Colonic mucosa (tissue), 4 donors: ENCODE data around the gene PRDX5. TPM values are rescaled to one million over a fixed set of nuclear protein-coding genes. Genes with fewer than 3 reads are reported as not detected.

Experiments
- DNase-seq: peaks from one replicate; pipeline ENCODE4 v3.0.0-alpha.2; 2020
- H3K27ac ChIP-seq: fragments of 200-600 bp; one replicate; pipeline ENCODE4 v1.8.0; 2021
- H3K27me3 ChIP-seq: fragments of 200-600 bp; one replicate; pipeline ENCODE4 v1.8.0; 2021
- H3K36me3 ChIP-seq: fragments of 200-600 bp; one replicate; pipeline ENCODE4 v1.8.0; 2021
- H3K4me1 ChIP-seq: fragments of 200-600 bp; one replicate; pipeline ENCODE4 v1.8.0; 2021; ENCODE audit warnings: mild to moderate bottlenecking
- H3K4me3 ChIP-seq: fragments of 200-600 bp; one replicate; pipeline ENCODE4 v1.8.0; 2021
- H3K9ac ChIP-seq, 2 donors: one replicate each; pipeline ENCODE4 v1.7.0; 2013; ENCODE audit warnings: control low read depth in 2 of 2, low read depth in 2 of 2, low read length in 2 of 2
- H3K9me3 ChIP-seq: fragments of 200-600 bp; one replicate; pipeline ENCODE4 v1.8.0; 2021
- CTCF ChIP-seq: fragments of 200-600 bp; IDR thresholded peaks from one replicate; pipeline ENCODE4 v1.8.0; 2022; ENCODE audit warnings: antibody characterized with exemption, mild to moderate bottlenecking
- intact Hi-C: fragments of 100-400 bp; cut with DNase I; formaldehyde crosslinking; loops from one replicate; pipeline ENCODE4 v1.14.1; 2022
- total RNA-seq, 2 donors: library from RNA; stranded (reverse); fragmentation: NEBNext Ultra II Directional in 1 of 2; extraction: Animal tissue kit (Norgen Biotek cat#: 25700) in 1 of 2; gene quantifications; one replicate each; pipeline ENCODE4 v1.2.1, GENCODE V29; 2021
- donor health status: healthy.
- donor health status: DM: no; HTN: no; CAD: no.
- donor health status: DM: no; HTN: no; CAD: no.

PRDX5 gene
- total RNA-seq, 2 donors from 2014 or later = 301 to 425 TPM

- no peak for TF ChIP-seq CTCF
- intact Hi-C loops = loop anchor here (5.0 kb wide), 1 partner anchor 41 kb away; the partner anchor contains the start of genes PRDX5 and TRMT112
- Histone ChIP-seq H3K9me3 (no peaks in the 10 kb centered on the region), H3K9ac (peak overlapping the region; percentile 97 to 99), H3K36me3 (no peaks in the 10 kb centered on the region), H3K27me3 (no peaks in the 10 kb centered on the region), H3K27ac (peak overlapping the region; percentile 75), H3K4me1 (peaks cover 23% of the 10 kb centered on the region), H3K4me3 (peak overlapping the region; percentile 93)
- DNase-seq = peak; percentile 44
These were observed 40.1 kb downstream of the PRDX5 start for GRCh38 chr11:64357904-64358535.

GRCh38 chr11:64358536-64358906, 40.6 kb downstream of the PRDX5 start:
- H3K4me1 ChIP-seq = peaks cover 23% of the 10 kb centered on the region
- H3K4me3 ChIP-seq = peak overlapping the region; percentile 93
- H3K9ac ChIP-seq = peak overlapping the region; percentile 97 to 99
- no peak for DNase-seq
- H3K27me3 ChIP-seq = no peaks in the 10 kb centered on the region
- H3K27ac ChIP-seq = peak overlapping the region; percentile 75
- no peaks in the 10 kb centered on the region for H3K36me3 ChIP-seq
- no peaks in the 10 kb centered on the region for H3K9me3 ChIP-seq
- no peak for TF ChIP-seq CTCF
- intact Hi-C loops = loop anchor here (5.0 kb wide), 1 partner anchor 41 kb away; the partner anchor contains the start of genes PRDX5 and TRMT112

GRCh38 chr11:64358907-64359711, 41.2 kb downstream of the PRDX5 start, which contains the start of gene RPS6KA4:
Gene RPS6KA4, plus strand, starts transcription at chr11:64359162. Its CDS starts 74 bp downstream, at chr11:64359236.
- H3K36me3 ChIP-seq = no peaks in the 10 kb centered on the region
- no peak for TF ChIP-seq CTCF
- H3K4me1 ChIP-seq = peaks cover 23% of the 10 kb centered on the region
- peak within 1 kb of the TSS; percentile 75 for H3K27ac ChIP-seq
- no peaks in the 10 kb centered on the region for H3K27me3 ChIP-seq
- no peaks in the 10 kb centered on the region for H3K9me3 ChIP-seq
- DNase-seq = peak; percentile 61
- intact Hi-C loops = loop anchor here (5.0 kb wide), 1 partner anchor 42 kb away; the partner anchor contains the start of genes PRDX5 and TRMT112
- peak within 1 kb of the TSS; percentile 93 for H3K4me3 ChIP-seq
- peak within 1 kb of the TSS; percentile 97 to 99 for H3K9ac ChIP-seq

- intact Hi-C loops = loop anchor here (5.0 kb wide), 1 partner anchor 43 kb away; the partner anchor contains the start of genes PRDX5 and TRMT112
- TF ChIP-seq CTCF = no peak
- Histone ChIP-seq H3K4me3 (peak overlapping the region; percentile 93), H3K9ac (peak overlapping the region; percentile 97 to 99), H3K27me3 (no peaks in the 10 kb centered on the region), H3K36me3 (no peaks in the 10 kb centered on the region), H3K9me3 (no peaks in the 10 kb centered on the region), H3K4me1 (peaks cover 23% of the 10 kb centered on the region), H3K27ac (no peak overlapping the region)
- DNase-seq = no peak
These were observed 42.0 kb downstream of the PRDX5 start for GRCh38 chr11:64359712-64360445.

GRCh38 chr11:64360448-64360921, 42.6 kb downstream of the PRDX5 start:
- no peak for DNase-seq
- intact Hi-C loops = no loop called here
- Histone ChIP-seq H3K4me1 (peaks cover 20% of the 10 kb centered on the region), H3K4me3 (peak overlapping the region; percentile 93), H3K27me3 (no peaks in the 10 kb centered on the region), H3K9ac (no peak overlapping the region), H3K36me3 (no peaks in the 10 kb centered on the region), H3K9me3 (no peaks in the 10 kb centered on the region), H3K27ac (no peak overlapping the region)
- no peak for TF ChIP-seq CTCF
